Endothelial cell of umbilical vein (primary cell): ENCODE data around the gene TKTL2. TPM values are rescaled to one million over a fixed set of nuclear protein-coding genes. Genes with fewer than 3 reads are reported as not detected.

Experiments used
- BruUV-seq: library from RNA; stranded (reverse); fragments of 400-500 nt; replicated peaks from 2 replicates; lab custom pipeline; 2021; lab: Mats Ljungman, UMichigan
- CTCF ChIA-PET: fragments of 300-600, 350-600 bp; sonication (Branson Sonifier 250); formaldehyde crosslinking; loops from one replicate; lab custom pipeline; 2021; ENCODE audit warnings: antibody characterized with exemption, inconsistent platforms; lab: Charles Lee
- POLR2A ChIA-PET: fragments of 300-600, 350-600 bp; sonication (Branson Sonifier 250); formaldehyde crosslinking; loops from one replicate; lab custom pipeline; 2021; ENCODE audit warnings: antibody characterized with exemption, inconsistent platforms; lab: Charles Lee
- DNase-seq: peaks from one replicate; pipeline ENCODE4 v3.0.0-alpha.2; 2011; ENCODE audit warnings: low read depth, low spot score
- FAIRE-seq: peaks from 2 replicates; lab custom pipeline; 2011; peaks lifted over from hg19 to GRCh38; lab: Jason Lieb, UNC
- H2AFZ ChIP-seq: 2 replicates; pipeline ENCODE4 v1.6.0; 2012; ENCODE audit warnings: low read depth, low read length, control low read depth, inconsistent platforms
- H3K27ac ChIP-seq: 2 replicates; pipeline ENCODE4 v1.5.1; 2011; ENCODE audit warnings: low read depth, mild to moderate bottlenecking, control low read depth, low read length, moderate library complexity; ENCODE audit not compliant: insufficient read depth
- H3K27me3 ChIP-seq, 2 experiments: 2 replicates each; pipeline versions ENCODE4 v1.6.0 to v1.6.1; 2011; ENCODE audit warnings: low read length in 2 of 2, mixed read lengths in 1 of 2; ENCODE audit not compliant: control insufficient read depth in 2 of 2, insufficient read depth in 2 of 2
- H3K36me3 ChIP-seq, 2 experiments: 2 replicates in 1 of 2; 3 replicates in 1 of 2; pipeline ENCODE4 v1.5.1; 2011; ENCODE audit warnings: low read length in 2 of 2, mild to moderate bottlenecking in 1 of 2, moderate library complexity in 1 of 2; ENCODE audit not compliant: control insufficient read depth in 2 of 2, insufficient read depth in 2 of 2; ENCODE audit errors: extremely low read depth in 1 of 2
- H3K4me1 ChIP-seq: 3 replicates; pipeline ENCODE4 v1.5.1; 2011; ENCODE audit warnings: mild to moderate bottlenecking, low read length; ENCODE audit not compliant: control insufficient read depth, insufficient read depth; ENCODE audit errors: extremely low read depth
- H3K4me2 ChIP-seq: 2 replicates; pipeline ENCODE4 v1.6.1; 2011; ENCODE audit warnings: low read length, control low read depth, mixed read lengths; ENCODE audit not compliant: insufficient read depth
- H3K4me3 ChIP-seq, 3 experiments: fragments of 200-600 bp in 1 of 3; sonication (generic), shearing (Covaris generic) in 1 of 3; replicated peaks in 1 of 3; 2 replicates each; pipeline ENCODE4 v1.5.1; 2011 to 2016; ENCODE audit warnings: control low read depth in 3 of 3, low read length in 3 of 3, mild to moderate bottlenecking in 2 of 3, inconsistent platforms in 1 of 3, low read depth in 1 of 3, moderate library complexity in 1 of 3; ENCODE audit not compliant: insufficient read depth in 1 of 3
- H3K79me2 ChIP-seq: 2 replicates; pipeline ENCODE4 v1.6.0; 2012; ENCODE audit warnings: low read length, inconsistent platforms; ENCODE audit not compliant: control insufficient read depth, insufficient read depth
- H3K9ac ChIP-seq: replicated peaks from 2 replicates; pipeline ENCODE3; 2011; ENCODE audit warnings: low read length, control low read depth; ENCODE audit not compliant: insufficient read depth; ENCODE audit errors: extremely low read depth
- H3K9me1 ChIP-seq: replicated peaks from 3 replicates; pipeline ENCODE4 v1.6.0; 2011; ENCODE audit warnings: mild to moderate bottlenecking, low read length; ENCODE audit not compliant: control insufficient read depth, insufficient read depth; ENCODE audit errors: extremely low read depth
- H3K9me3 ChIP-seq: replicated peaks from 2 replicates; pipeline ENCODE4 v1.5.1; 2012; ENCODE audit warnings: low read length, inconsistent platforms; ENCODE audit not compliant: control insufficient read depth, insufficient read depth
- H4K20me1 ChIP-seq: replicated peaks from 2 replicates; pipeline ENCODE3; 2011; ENCODE audit warnings: mild to moderate bottlenecking, low read length; ENCODE audit not compliant: control insufficient read depth, insufficient read depth; ENCODE audit errors: extremely low read depth
- CTCF ChIP-seq, 2 donors: IDR thresholded peaks; 1 replicate in 1 of 2; 2 replicates in 1 of 2; pipeline ENCODE4 v1.5.1; 2011; ENCODE audit warnings: low read length in 2 of 2, mild to moderate bottlenecking in 2 of 2, moderate library complexity in 2 of 2, control low read depth in 1 of 2, inconsistent platforms in 1 of 2, low read depth in 1 of 2; ENCODE audit not compliant: insufficient read depth in 1 of 2; ENCODE audit errors: extremely low read depth in 1 of 2
- EZH2 ChIP-seq: IDR thresholded peaks from 2 replicates; pipeline ENCODE4 v1.6.1; 2012; ENCODE audit warnings: borderline replicate concordance, low read depth, mild to moderate bottlenecking, moderate library complexity, low read length, inconsistent platforms; ENCODE audit not compliant: severe bottlenecking
- FOS ChIP-seq: IDR thresholded peaks from 2 replicates; pipeline ENCODE4 v1.6.1; 2011; ENCODE audit warnings: mild to moderate bottlenecking, low read length, moderate library complexity, borderline replicate concordance; ENCODE audit not compliant: insufficient read depth
- GATA2 ChIP-seq: IDR thresholded peaks from 2 replicates; pipeline ENCODE4 v1.7.0; 2011; ENCODE audit warnings: low read depth, mild to moderate bottlenecking, moderate library complexity, mixed read lengths, low read length; ENCODE audit not compliant: insufficient read length, insufficient read depth
- JUN ChIP-seq: IDR thresholded peaks from 2 replicates; pipeline ENCODE4 v1.6.1; 2011; ENCODE audit warnings: borderline replicate concordance, low read depth; ENCODE audit not compliant: insufficient read length, insufficient read depth
- MAX ChIP-seq: IDR thresholded peaks from 2 replicates; pipeline ENCODE4 v1.6.1; 2011; ENCODE audit not compliant: insufficient read depth, insufficient read length
- MYC ChIP-seq: IDR thresholded peaks from one replicate; pipeline ENCODE4 v1.6.1; 2011; ENCODE audit warnings: mild to moderate bottlenecking, low read depth, low read length
- POLR2A ChIP-seq: IDR thresholded peaks from 2 replicates; pipeline ENCODE4 v1.6.1; 2012; ENCODE audit warnings: low read depth, mild to moderate bottlenecking, control low read depth, low read length
- POLR2AphosphoS5 ChIP-seq: IDR thresholded peaks from 2 replicates; pipeline ENCODE4 v1.6.1; 2012; ENCODE audit warnings: low read depth, mild to moderate bottlenecking, control low read depth, low read length, moderate library complexity; ENCODE audit not compliant: insufficient read depth
- dilution Hi-C: fragments of 300-500 bp; cut with MboI; formaldehyde crosslinking; loops from one replicate; pipeline ENCODE4 v1.15.0; 2019; ENCODE audit warnings: low sequenced_read_pairs; ENCODE audit not compliant: extremely low pct_ligation_motif_present
- intact Hi-C: fragments of 100-400 bp; cut with micrococcal nuclease; formaldehyde crosslinking; loops from one replicate; pipeline ENCODE4 v1.10.0; 2022
- polyA plus RNA-seq, 4 experiments: library from polyadenylated mRNA; depleted of rRNA in 3 of 4; stranded (reverse) in 3 of 4; unstranded in 1 of 4; fragments of >200 nt; gene quantifications; 2 replicates each; pipeline versions ENCODE4 v1.2.1 to v1.2.3, GENCODE V29; 2011 to 2012; ENCODE audit warnings: missing spikeins in 1 of 4
- total RNA-seq: library from RNA; stranded (reverse); gene quantifications from 2 replicates; pipeline ENCODE4 v1.2.3, GENCODE V29; 2021

The TKTL2 gene
- total and polyA plus RNA-seq, 2 donors (not counting 3 experiments of a cell fraction or from before 2014, with no cell fraction given) = not detected

- H2AFZ ChIP-seq = peak overlapping the region; percentile 93
- peak overlapping the region; percentile 87 for H3K27ac ChIP-seq
- dilution Hi-C loops = no loop called here
- H4K20me1 ChIP-seq = no peaks in the 10 kb centered on the region
- no peaks in the 10 kb centered on the region for H3K9me1 ChIP-seq
- POLR2A ChIA-PET = interaction anchor here (0.6 to 1.6 kb wide), 8 partner anchors 12 to 703 kb away, joined by 3 to 7 read pairs (median 4); partner anchors contain the start of gene NPY1R
- DNase-seq = peak; percentile 20
- no peaks in the 10 kb centered on the region for H3K36me3 ChIP-seq
- no peak for TF ChIP-seq GATA2
- no peak for TF ChIP-seq CTCF (IDR thresholded peaks at IDR 0.05; ENCODE audit: extremely low read depth in 1 of 2, insufficient read depth in 1 of 2, low read depth in 1 of 2, low read length in 2 of 2)
- no peak for TF ChIP-seq POLR2A
- TF ChIP-seq POLR2AphosphoS5 = no peak
- no peak for TF ChIP-seq MAX
- TF ChIP-seq EZH2 = no peak
- TF ChIP-seq MYC = no peak
- no peak for TF ChIP-seq JUN
- no peak for TF ChIP-seq FOS
- H3K9me3 ChIP-seq = no peaks in the 10 kb centered on the region
- H3K79me2 ChIP-seq = peaks cover 43% of the 10 kb centered on the region
- CTCF ChIA-PET = interaction anchor here (0.7 to 2.8 kb wide), 10 partner anchors 9 to 62 kb away, joined by 3 to 37 read pairs (median 6); no protein-coding TSS in a partner anchor
- BruUV-seq = TSS peak; percentile 66
- H3K27me3 ChIP-seq = no peaks in the 10 kb centered on the region
- peak overlapping the region; percentile 97 for H3K9ac ChIP-seq
- peak overlapping the region; percentile 83 to 93 (median 90) for H3K4me3 ChIP-seq
- intact Hi-C loops = loop anchor here (1.0 to 10.0 kb wide), 4 partner anchors 17 to 379 kb away; partner anchors contain the start of gene NAF1
- H3K4me1 ChIP-seq = peaks cover 23% of the 10 kb centered on the region
- FAIRE-seq = peak; percentile 26
- peak overlapping the region; percentile 99 for H3K4me2 ChIP-seq
Measured at GRCh38 chr4:163493643-163494359, 20.2 kb upstream of the TKTL2 start.
